GM21529 (cell line): ENCODE data around the gene EPG5.
A peak's percentile ranks its signal among the peaks of the same experiment; 100 is the strongest.
"Not testable (repeated sequence)": the region's sequence is repeated elsewhere in the genome, so short reads cannot be mapped to it uniquely, and the experiment has no call there.

ENCODE experiments used
- ATAC-seq: cut with Tn5 transposase; IDR thresholded peaks from one replicate; pipeline ENCODE4 v1.9.1; 2021; ENCODE audit not compliant: unreplicated experiment

Gene EPG5

DNA sequence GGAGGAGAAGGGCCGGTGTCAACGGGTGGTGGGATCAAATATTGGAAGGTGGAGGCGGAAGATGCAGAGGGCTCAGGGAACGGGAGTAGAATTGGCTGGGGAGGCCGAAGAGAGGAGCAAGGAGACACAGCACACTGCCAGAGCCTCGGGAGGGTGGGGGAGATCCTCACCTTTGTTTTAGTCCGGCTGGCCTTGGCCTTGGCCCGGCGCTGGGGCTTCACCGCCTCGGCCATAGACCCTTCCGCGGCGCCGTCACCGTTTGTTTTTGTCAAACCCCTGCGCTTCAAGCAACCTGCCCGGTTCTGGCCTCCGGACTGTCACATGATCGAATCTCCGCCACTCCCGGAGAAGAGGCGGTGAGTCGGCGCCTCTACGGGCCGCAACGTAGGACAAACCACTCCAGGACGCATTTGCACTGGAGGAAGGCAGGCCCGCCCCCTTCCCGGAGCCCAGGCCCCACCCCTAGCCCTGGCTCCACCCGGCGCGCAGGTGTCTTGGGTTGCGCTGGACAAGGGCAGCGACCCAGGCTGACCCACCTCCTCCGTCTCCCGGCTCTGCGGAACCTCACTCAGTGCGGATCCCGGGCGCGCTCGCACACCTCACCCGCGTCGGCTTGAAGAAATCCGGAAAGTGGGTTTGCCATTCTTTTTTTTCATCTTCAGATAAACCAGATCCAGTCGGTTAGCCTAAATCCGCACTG, at the start of gene EPG5:
TSS of gene EPG5 (minus strand) at position 323 of the 700 bp plus-strand sequence. CDS start at position 233, 90 bp downstream.
- peak; percentile 95 for ATAC-seq

GRCh38 chr18:46013484-46014189, 46.5 kb upstream of the EPG5 start:
- peak; percentile 62 for ATAC-seq

DNA sequence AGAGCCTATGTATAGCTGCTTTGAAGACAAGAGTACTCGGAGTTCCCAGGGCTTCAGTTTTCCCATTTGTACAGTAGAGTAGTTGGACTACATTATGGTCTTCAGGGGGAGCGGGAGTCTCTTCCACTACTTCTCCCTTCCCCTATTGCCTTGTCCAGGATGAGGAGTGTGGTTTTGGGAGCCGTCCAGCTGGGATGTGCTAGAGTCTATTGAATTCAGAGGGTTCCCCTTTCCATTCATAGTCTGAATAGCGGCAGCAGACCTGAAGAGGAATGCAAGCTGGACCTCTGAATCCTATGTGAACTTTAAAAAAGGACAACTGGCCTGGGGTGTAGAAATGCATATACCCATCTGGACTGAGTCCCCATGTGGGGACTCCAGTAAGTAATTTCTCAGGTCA, 43.5 kb upstream of the EPG5 start:
- ATAC-seq, result no peak

- ATAC-seq, result no peak
Measured at GRCh38 chr18:46010050-46010449, 42.9 kb upstream of the EPG5 start.

- no peak for ATAC-seq
Measured at GRCh38 chr18:46009125-46009840, 42.2 kb upstream of the EPG5 start.

DNA sequence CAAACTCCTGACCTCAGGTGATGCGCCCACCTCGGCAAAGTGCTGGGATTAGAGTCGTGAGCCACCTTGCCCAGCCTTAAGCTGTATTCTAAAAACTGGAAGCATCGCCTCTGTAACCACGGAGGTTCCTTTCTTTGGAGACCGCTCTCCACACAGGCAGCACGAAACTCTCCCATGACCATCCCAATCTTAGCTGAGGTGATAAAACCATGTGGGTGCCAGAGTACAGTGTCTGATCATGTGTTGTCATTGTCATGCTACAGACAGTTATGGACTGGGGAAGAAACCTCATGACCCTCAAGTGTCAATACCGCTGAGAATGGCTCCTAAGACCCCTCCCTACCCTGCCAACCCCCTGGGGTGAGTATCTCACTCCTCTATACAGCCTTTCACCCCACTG, 41.4 kb upstream of the EPG5 start:
- ATAC-seq, result no peak

GRCh38 chr18:46007165-46007564, 40.0 kb upstream of the EPG5 start:
- no peak for ATAC-seq

GRCh38 chr18:46002934-46003333, 35.8 kb upstream of the EPG5 start:
- ATAC-seq, result no peak

- ATAC-seq, result no peak
Measured at GRCh38 chr18:46001892-46002291, 34.8 kb upstream of the EPG5 start.

GRCh38 chr18:46001074-46001473, 33.9 kb upstream of the EPG5 start:
- no peak for ATAC-seq

DNA sequence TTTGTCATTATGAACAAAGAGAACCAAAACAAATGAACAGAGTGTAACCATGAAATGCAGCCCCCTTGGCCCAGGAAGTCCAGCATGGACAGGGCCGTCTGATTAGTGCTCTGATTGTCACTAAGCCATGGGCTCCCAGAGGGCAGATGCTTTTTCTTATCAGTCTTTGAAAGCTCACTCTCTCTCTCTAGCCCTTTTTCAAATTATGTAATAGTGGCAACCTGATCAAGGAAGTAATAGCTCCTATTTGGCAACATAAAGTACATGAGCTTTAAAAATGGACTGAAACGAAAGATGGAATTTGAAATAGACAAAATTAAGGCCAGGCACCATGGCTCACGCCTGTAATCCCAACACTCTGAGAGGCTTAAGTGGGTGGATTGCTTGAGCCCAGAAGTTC, 32.4 kb upstream of the EPG5 start:
- no peak for ATAC-seq

- ATAC-seq, result no peak
Measured at GRCh38 chr18:45998244-45998643, 31.1 kb upstream of the EPG5 start.

DNA sequence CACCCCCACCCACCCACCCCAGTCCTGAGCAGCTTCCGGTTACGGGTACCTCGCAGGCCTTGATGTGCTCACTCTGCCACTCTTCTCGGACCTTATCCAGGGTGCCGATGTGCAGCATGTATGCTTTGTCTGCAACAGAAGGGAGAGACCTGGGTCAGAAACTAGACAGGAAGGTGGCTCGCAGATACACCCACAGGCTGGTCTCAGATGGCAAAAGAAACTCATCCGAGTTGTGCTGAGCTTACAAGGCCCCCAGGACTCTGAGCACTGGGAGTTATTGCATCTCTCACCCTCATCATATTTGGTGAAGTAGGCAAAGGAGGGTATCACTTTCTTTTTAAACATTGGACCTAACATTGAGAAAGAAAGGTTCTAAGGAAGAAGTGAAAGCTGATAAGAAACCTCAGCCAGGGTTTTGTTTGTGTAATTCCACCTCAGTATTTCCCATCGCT, 30.6 kb upstream of the EPG5 start:
- no peak for ATAC-seq

DNA sequence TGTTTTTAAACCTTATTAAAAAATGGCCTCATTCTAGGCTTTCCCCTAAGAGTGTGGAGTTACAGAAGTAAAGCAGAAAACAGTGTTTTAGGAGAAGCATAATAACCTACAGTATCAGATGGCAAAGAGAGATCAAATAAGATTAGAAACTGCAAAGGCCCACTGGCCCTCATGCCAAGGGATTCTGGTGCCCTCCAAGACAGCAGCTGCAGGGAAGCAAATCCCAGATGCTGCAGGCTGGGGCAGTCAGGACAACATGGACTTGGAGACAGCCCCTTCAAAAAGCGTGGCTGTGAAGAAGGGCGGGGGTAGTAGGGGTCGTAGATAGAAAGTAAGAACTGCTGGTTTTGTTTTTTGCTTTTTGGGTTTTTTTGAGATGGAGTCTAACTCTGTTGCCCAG, 28.3 kb upstream of the EPG5 start:
- ATAC-seq, result no peak

GRCh38 chr18:45993438-45993837, 26.3 kb upstream of the EPG5 start:
- no peak for ATAC-seq

- ATAC-seq, result not testable (repeated sequence)
Measured at GRCh38 chr18:45992527-45992926, 25.4 kb upstream of the EPG5 start.

DNA sequence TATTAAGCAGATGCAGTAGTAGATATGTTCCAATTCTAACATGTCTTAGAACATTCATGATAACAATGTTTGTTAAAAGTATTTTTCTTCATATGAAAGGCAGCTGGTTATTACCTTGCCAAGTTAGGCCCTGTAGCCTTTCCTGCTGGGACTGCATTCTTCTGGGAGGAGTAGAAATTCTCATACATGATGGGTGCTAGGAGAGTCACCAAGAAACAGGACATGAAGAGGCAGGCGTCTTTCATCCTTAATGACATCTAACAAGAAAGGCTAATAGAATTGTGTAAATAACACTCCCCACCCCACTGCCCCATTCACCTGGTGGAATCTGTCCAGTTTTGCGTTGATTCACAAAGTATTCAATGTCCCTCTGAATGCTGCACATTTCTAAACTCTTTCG, 24.7 kb upstream of the EPG5 start:
- ATAC-seq, result no peak

DNA sequence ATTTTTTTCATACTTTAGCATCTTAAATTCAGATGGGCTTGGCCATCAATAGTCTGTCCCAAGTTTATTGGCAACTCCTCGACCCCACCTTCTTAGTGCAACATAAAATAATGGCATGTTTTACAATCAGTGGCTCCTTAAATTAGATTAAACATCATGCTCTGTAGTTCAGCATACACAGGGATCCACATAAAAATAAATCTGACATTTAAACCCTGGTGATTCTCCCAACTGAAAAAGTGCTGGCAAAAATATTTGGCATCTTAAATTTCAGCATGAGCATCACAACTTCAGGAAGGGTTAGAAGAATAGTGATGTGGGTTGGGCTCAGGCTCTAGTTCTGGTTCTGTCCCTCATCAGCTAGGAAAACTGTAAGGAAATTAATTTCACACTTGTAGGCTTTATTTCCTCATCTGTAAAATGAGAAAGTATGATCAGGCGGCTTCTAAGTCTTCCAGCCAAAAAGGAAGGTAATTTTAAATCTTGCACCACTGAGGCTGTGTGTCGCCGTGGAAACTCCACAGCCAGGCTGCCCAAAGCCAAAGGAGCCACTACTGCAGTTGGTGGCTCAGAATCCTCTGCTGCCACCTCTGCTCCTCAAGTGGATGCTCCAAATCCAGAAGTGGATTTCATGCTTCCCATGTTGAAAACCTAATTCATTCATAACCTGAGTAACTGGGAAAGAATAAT, 17.6 kb upstream of the EPG5 start:
- ATAC-seq, result no peak

DNA sequence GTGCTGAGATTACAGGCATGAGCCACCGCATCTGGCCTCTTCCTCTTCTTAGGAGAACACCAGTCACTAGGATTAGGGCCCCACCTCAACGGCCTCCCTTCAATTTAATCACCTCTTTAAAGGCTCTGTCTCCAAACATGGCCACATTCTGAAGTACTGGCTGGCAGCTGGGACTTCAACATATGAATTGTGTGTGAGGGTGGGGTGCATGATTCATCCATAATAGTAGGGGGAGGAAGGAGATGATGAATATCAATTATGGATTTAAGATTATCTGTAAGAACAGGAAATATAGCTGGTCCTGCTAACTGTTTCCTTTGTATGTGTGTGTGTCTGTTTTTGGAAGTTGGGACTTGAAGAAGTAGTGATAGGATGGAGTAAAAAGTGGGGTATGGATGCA, 14.7 kb upstream of the EPG5 start:
- no peak for ATAC-seq

GRCh38 chr18:45980229-45980628, 13.1 kb upstream of the EPG5 start:
- ATAC-seq, result no peak

GRCh38 chr18:45978084-45978483, 11.0 kb upstream of the EPG5 start:
- no peak for ATAC-seq
